ENCODE results near the gene CACNA1D.

GRCh38 chr3:53821631-53822121 lies 327.3 kb downstream of the CACNA1D start:
- TF ChIP-seq EZH2phosphoT487 (IDR thresholded peaks at IDR 0.05; ENCODE audit: low read depth), result no peak
- no peak for TF ChIP-seq CTCF (IDR thresholded peaks at IDR 0.05; ENCODE audit: low read depth, low read length)

All from OCI-LY3 (cell line).